SK-N-SH (cell line): ENCODE results near the gene TRIM47.

Experiments
- MEF2A ChIP-seq: IDR thresholded peaks from 2 replicates; pipeline ENCODE4 v1.4.0; 2012; ENCODE audit warnings: low read depth, borderline replicate concordance
- TAF1 ChIP-seq: IDR thresholded peaks from 2 replicates; pipeline ENCODE4 v1.6.1; 2012; ENCODE audit warnings: low read depth, mild to moderate bottlenecking, low read length, moderate library complexity, borderline replicate concordance
- TCF12 ChIP-seq: IDR thresholded peaks from 2 replicates; pipeline ENCODE4 v1.4.0; 2012
- YY1 ChIP-seq: IDR thresholded peaks from 2 replicates; pipeline ENCODE4 v1.4.0; 2012; ENCODE audit warnings: low read depth, mild to moderate bottlenecking
- TF ChIP-seq, protein P1 (sequence below): fragments of 200-600 bp; sonication (generic); IDR thresholded peaks from 2 replicates; pipeline ENCODE4 v1.6.1; 2017; ENCODE audit warnings: antibody characterized with exemption, mild to moderate bottlenecking, moderate library complexity
- TF ChIP-seq, protein P2 (sequence below): IDR thresholded peaks from 2 replicates; pipeline ENCODE4 v1.4.0; 2012; ENCODE audit warnings: low read depth

DNA sequence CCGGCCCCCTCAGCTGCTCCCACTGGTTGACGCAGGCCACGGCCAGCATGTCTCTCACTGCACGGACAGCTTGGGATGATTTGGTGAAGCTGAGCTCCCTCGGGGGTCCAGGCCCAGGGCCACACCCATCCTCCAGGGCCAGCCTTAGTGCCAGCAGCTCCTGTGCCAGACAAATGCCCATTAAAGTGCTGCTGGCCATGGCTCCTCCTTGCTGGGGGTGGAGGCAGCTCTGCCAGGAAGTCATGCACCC, 2.5 kb downstream of the TRIM47 start:
- TF ChIP-seq, protein P1, sequence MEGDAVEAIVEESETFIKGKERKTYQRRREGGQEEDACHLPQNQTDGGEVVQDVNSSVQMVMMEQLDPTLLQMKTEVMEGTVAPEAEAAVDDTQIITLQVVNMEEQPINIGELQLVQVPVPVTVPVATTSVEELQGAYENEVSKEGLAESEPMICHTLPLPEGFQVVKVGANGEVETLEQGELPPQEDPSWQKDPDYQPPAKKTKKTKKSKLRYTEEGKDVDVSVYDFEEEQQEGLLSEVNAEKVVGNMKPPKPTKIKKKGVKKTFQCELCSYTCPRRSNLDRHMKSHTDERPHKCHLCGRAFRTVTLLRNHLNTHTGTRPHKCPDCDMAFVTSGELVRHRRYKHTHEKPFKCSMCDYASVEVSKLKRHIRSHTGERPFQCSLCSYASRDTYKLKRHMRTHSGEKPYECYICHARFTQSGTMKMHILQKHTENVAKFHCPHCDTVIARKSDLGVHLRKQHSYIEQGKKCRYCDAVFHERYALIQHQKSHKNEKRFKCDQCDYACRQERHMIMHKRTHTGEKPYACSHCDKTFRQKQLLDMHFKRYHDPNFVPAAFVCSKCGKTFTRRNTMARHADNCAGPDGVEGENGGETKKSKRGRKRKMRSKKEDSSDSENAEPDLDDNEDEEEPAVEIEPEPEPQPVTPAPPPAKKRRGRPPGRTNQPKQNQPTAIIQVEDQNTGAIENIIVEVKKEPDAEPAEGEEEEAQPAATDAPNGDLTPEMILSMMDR: no peak
- TF ChIP-seq TCF12 (0 out of 2 replicates have a peak, but pooled peaks have one; percentile 10), MEF2A (no peak), YY1 (no peak), TAF1 (no peak)
- TF ChIP-seq, protein P2, sequence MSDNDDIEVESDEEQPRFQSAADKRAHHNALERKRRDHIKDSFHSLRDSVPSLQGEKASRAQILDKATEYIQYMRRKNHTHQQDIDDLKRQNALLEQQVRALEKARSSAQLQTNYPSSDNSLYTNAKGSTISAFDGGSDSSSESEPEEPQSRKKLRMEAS: 0 out of 2 replicates have a peak, but pooled peaks have one; percentile 18
